Femur (tissue), 1 donor: Measurements from ENCODE around the gene COL28A1.
"Not testable (repeated sequence)": the region's sequence is repeated elsewhere in the genome, so short reads cannot be mapped to it uniquely, and the experiment has no call there.

Source experiments
- DNase-seq: peaks from one replicate; pipeline ENCODE4 v3.0.0-alpha.2; 2017

COL28A1 gene

GRCh38 chr7:7535691-7536090, at the start of gene COL28A1:
Gene COL28A1 (minus strand): TSS chr7:7535873. CDS start chr7:7532875, 2,998 bp downstream.
- DNase-seq: no peak

GRCh38 chr7:7584653-7585052, 49.0 kb upstream of the COL28A1 start:
- no peak for DNase-seq

- no peak for DNase-seq
Measured at GRCh38 chr7:7583731-7584130, 48.1 kb upstream of the COL28A1 start.

- no peak for DNase-seq
Measured at GRCh38 chr7:7582596-7582995, 46.9 kb upstream of the COL28A1 start.

GRCh38 chr7:7581531-7582179, 46.0 kb upstream of the COL28A1 start:
- no peak for DNase-seq

GRCh38 chr7:7579638-7580037, 44.0 kb upstream of the COL28A1 start:
- no peak for DNase-seq

- DNase-seq: no peak
Measured at GRCh38 chr7:7577888-7578287, 42.2 kb upstream of the COL28A1 start.

- no peak for DNase-seq
Measured at GRCh38 chr7:7576344-7576743, 40.7 kb upstream of the COL28A1 start.

GRCh38 chr7:7573701-7574100, 38.0 kb upstream of the COL28A1 start:
- DNase-seq: no peak

GRCh38 chr7:7570584-7570983, 34.9 kb upstream of the COL28A1 start:
- DNase-seq: no peak

GRCh38 chr7:7569615-7570014, 33.9 kb upstream of the COL28A1 start:
- no peak for DNase-seq

GRCh38 chr7:7569081-7569527, 33.4 kb upstream of the COL28A1 start:
- DNase-seq: no peak

GRCh38 chr7:7568553-7568952, 32.9 kb upstream of the COL28A1 start:
- DNase-seq: no peak

- DNase-seq: no peak
Measured at GRCh38 chr7:7567898-7568531, 32.3 kb upstream of the COL28A1 start.

- peak; percentile 91 for DNase-seq
Measured at GRCh38 chr7:7566651-7567611, 31.3 kb upstream of the COL28A1 start, which contains the start of gene MIOS. Gene MIOS (plus strand): TSS chr7:7566884. CDS start chr7:7572476, 5,592 bp downstream.

- no peak for DNase-seq
Measured at GRCh38 chr7:7565746-7566650, 30.3 kb upstream of the COL28A1 start.

- DNase-seq: no peak
Measured at GRCh38 chr7:7565018-7565680, 29.5 kb upstream of the COL28A1 start.

GRCh38 chr7:7564323-7564780, 28.7 kb upstream of the COL28A1 start:
- no peak for DNase-seq

- DNase-seq: no peak
Measured at GRCh38 chr7:7563813-7564212, 28.1 kb upstream of the COL28A1 start.

GRCh38 chr7:7563269-7563668, 27.6 kb upstream of the COL28A1 start:
- DNase-seq: no peak

GRCh38 chr7:7562736-7563135, 27.1 kb upstream of the COL28A1 start:
- DNase-seq: no peak

GRCh38 chr7:7561591-7561990, 25.9 kb upstream of the COL28A1 start:
- not testable (repeated sequence) for DNase-seq
